GM12873 (cell line): ENCODE measurements around the gene ARHGAP12.

Experiments used
- TF ChIP-seq, protein P1 (sequence below): IDR thresholded peaks from 2 replicates; pipeline ENCODE4 v1.5.1; 2012; ENCODE audit warnings: low read depth, mild to moderate bottlenecking, moderate library complexity, low read length, control low read depth; ENCODE audit not compliant: insufficient read depth; ENCODE audit errors: missing control alignments

ARHGAP12 gene

GRCh38 chr10:31761156-31761555 lies 167.5 kb downstream of the ARHGAP12 start:
- TF ChIP-seq, protein P1, sequence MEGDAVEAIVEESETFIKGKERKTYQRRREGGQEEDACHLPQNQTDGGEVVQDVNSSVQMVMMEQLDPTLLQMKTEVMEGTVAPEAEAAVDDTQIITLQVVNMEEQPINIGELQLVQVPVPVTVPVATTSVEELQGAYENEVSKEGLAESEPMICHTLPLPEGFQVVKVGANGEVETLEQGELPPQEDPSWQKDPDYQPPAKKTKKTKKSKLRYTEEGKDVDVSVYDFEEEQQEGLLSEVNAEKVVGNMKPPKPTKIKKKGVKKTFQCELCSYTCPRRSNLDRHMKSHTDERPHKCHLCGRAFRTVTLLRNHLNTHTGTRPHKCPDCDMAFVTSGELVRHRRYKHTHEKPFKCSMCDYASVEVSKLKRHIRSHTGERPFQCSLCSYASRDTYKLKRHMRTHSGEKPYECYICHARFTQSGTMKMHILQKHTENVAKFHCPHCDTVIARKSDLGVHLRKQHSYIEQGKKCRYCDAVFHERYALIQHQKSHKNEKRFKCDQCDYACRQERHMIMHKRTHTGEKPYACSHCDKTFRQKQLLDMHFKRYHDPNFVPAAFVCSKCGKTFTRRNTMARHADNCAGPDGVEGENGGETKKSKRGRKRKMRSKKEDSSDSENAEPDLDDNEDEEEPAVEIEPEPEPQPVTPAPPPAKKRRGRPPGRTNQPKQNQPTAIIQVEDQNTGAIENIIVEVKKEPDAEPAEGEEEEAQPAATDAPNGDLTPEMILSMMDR = no peak

GRCh38 chr10:31760674-31761081 lies 168.0 kb downstream of the ARHGAP12 start:
- TF ChIP-seq, protein P1 = no peak

DNA sequence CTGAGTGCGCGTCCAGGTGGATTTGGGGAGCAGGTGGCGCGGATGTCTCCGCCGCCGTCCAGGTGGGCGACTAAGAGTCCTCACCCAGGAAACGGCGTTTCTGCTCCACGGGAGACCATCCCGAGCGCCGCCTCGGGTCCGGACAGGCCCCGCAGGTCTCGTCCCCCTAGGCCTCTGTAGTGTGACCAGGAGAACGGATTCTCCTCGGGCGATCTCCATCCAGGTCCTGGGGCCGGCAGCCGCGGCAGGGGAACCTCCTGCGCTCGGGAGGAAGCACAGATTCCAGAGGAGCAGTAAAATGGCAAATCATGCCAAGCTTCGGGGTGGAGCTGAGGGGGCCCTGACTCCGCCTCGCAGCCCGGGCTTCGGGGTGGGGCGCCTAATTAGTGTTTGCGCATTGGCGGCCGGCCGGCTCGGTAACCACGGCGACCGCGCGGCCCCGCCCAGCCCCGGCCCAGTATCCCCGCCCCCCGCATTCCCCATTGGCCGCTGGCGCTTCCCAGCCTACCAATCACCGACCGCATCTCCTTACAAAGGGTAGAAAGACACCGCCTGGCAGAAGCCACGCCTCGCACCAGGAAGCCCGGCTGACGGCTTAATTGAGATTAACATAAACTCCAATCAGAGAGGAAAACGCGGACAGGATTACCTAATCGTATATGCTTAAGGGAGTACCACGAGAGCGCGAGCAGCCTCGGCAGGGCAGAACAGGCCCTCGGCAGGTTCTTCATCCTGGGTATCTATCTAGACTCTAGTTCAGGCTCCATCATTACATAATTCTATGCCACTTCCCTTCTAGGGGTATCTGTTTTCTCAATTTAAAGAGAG lies 168.6 kb downstream of the ARHGAP12 start:
- TF ChIP-seq, protein P1 = no peak

DNA sequence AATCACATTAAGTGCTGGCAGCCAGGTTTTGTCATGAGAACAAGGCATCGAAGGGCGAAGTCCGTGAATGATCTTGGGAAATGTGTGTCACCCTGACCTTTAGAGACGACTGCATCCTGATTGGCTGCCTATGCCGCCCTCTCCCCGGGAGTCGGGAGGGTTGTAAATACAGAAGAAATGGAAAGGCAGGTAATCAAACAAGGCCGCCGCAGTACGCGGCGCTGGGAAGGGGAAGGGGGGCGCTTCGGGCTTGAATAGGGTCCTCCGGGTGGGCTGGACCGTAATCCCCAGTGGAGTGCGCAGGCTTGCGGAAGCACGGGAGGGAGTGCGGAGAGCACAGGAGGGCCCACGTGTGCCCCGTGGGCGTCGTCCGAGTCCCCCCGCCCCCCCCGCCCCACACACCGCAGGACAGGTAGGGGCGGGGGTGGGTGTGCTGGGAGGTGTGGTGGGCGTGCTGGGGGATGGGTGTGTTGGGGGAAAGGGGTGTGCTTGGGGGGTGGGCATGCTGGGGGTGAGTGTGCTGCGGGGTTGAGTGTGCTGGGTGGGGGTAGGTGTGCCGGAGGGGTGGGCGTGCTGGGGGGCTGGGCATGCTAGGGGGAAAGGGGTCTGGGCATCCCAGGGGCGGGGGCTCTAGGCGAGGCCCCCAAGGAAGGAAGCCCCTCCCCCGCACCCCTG lies 169.4 kb downstream of the ARHGAP12 start:
- TF ChIP-seq, protein P1 = no peak

DNA sequence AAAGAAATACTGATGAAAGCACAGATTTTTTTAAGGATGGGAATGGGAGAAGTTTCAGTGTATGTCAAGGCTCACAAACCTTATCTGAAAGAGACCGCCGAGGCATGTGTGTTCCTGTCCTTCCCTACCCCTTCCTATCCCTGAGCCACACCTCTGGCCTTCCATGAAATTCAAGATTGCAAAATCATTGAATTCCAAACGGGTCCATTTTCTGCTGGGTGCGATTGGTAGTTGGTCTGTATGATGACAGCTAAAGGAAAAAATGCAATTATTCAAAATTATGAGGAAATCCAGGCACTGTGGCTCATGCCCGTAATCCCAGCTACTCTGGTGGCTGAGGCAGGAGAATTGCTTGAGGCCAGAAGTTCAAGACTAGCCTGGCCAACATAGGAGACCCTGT lies 170.1 kb downstream of the ARHGAP12 start:
- TF ChIP-seq, protein P1 = no peak

- TF ChIP-seq, protein P1 = no peak
Observed at GRCh38 chr10:31757831-31758230, 170.8 kb downstream of the ARHGAP12 start.

- TF ChIP-seq, protein P1 = no peak
Observed at GRCh38 chr10:31757386-31757791, 171.2 kb downstream of the ARHGAP12 start.
